ENCODE measurements around the gene HMGXB3.
A peak's percentile ranks its signal among the peaks of the same experiment; 100 is the strongest.

Gene HMGXB3

GRCh38 chr5:150056075-150056443 is 55.5 kb downstream of the HMGXB3 start:
- no CpG with 5 or more reads among the region's 9 CpGs for WGBS, 2 donors (ENCODE audit: extremely low coverage in 2 of 2, insufficient read length in 2 of 2, insufficient replicate concordance in 1 of 2)
- no peak overlapping the region for H3K4ac ChIP-seq (ENCODE audit: low read length)
- H3K27me3 ChIP-seq (ENCODE audit: control insufficient read depth in 3 of 3, insufficient read depth in 3 of 3, low read depth in 1 of 3, low read length in 3 of 3): no peaks in the 10 kb centered on the region
- peak overlapping the region; percentile 9 for H2BK120ac ChIP-seq (ENCODE audit: low read depth, low read length)
- no peak overlapping the region for H3K23ac ChIP-seq (ENCODE audit: low read depth, low read length, poor library complexity)
- H3K4me3 ChIP-seq (ENCODE audit: low read length in 2 of 2): no peak overlapping the region
- H3K18ac ChIP-seq (ENCODE audit: low read length): no peak overlapping the region
- H2BK12ac ChIP-seq (ENCODE audit: low read length): no peak overlapping the region
- H2BK15ac ChIP-seq (ENCODE audit: low read length): no peak overlapping the region
- H2AFZ ChIP-seq (ENCODE audit: low read length): no peak overlapping the region
- no peaks in the 10 kb centered on the region for H3K9me3 ChIP-seq (replicated peaks in 1 of 2; ENCODE audit: control insufficient read depth in 2 of 2, insufficient read depth in 1 of 2, low read depth in 1 of 2, low read length in 2 of 2)
- H3K27ac ChIP-seq (replicated peaks; ENCODE audit: low read length): no peak overlapping the region
- no peak overlapping the region for H4K8ac ChIP-seq (ENCODE audit: low read depth, low read length)
- H3K4me1 ChIP-seq (ENCODE audit: control insufficient read depth in 2 of 2, insufficient read depth in 1 of 2, low read depth in 1 of 2, low read length in 2 of 2): no peaks in the 10 kb centered on the region
- no peaks in the 10 kb centered on the region for H3K79me1 ChIP-seq (ENCODE audit: low read depth, low read length)
- H3K4me2 ChIP-seq (ENCODE audit: insufficient read depth, low read length, poor library complexity, severe bottlenecking): no peak overlapping the region
- no peak overlapping the region for H3K9ac ChIP-seq (ENCODE audit: low read depth, low read length, poor library complexity)
- H3K36me3 ChIP-seq (replicated peaks in 1 of 2; ENCODE audit: control insufficient read depth in 2 of 2, insufficient read depth in 2 of 2, low read length in 2 of 2): peaks cover 29 to 55% of the 10 kb centered on the region in 2 donors
- no peak overlapping the region for H3K14ac ChIP-seq (ENCODE audit: low read length)
- no peak overlapping the region for H2AK5ac ChIP-seq (ENCODE audit: low read depth, low read length)
- H4K91ac ChIP-seq (ENCODE audit: low read depth, low read length, poor library complexity): no peak overlapping the region
- no peak overlapping the region for H2BK5ac ChIP-seq (ENCODE audit: low read length)
- DNase-seq (ENCODE audit: low spot score): no peak

- H2BK120ac ChIP-seq (ENCODE audit: low read depth, low read length): no peak overlapping the region
- H2BK15ac ChIP-seq (ENCODE audit: low read length): no peak overlapping the region
- H3K4me3 ChIP-seq (ENCODE audit: low read length in 2 of 2): no peak overlapping the region
- no peak overlapping the region for H3K27ac ChIP-seq (replicated peaks; ENCODE audit: low read length)
- no peak overlapping the region for H4K91ac ChIP-seq (ENCODE audit: low read depth, low read length, poor library complexity)
- H3K23ac ChIP-seq (ENCODE audit: low read depth, low read length, poor library complexity): no peak overlapping the region
- no peak for DNase-seq (ENCODE audit: low spot score)
- H3K18ac ChIP-seq (ENCODE audit: low read length): no peak overlapping the region
- H4K8ac ChIP-seq (ENCODE audit: low read depth, low read length): no peak overlapping the region
- H2BK5ac ChIP-seq (ENCODE audit: low read length): no peak overlapping the region
- H3K4me1 ChIP-seq (ENCODE audit: control insufficient read depth in 2 of 2, insufficient read depth in 1 of 2, low read depth in 1 of 2, low read length in 2 of 2): no peaks in the 10 kb centered on the region
- H3K79me1 ChIP-seq (ENCODE audit: low read depth, low read length): no peaks in the 10 kb centered on the region
- no peak overlapping the region for H2BK12ac ChIP-seq (ENCODE audit: low read length)
- H2AK5ac ChIP-seq (ENCODE audit: low read depth, low read length): no peak overlapping the region
- H2AFZ ChIP-seq (ENCODE audit: low read length): no peak overlapping the region
- peaks cover 20 to 45% of the 10 kb centered on the region in 2 donors for H3K36me3 ChIP-seq (replicated peaks in 1 of 2; ENCODE audit: control insufficient read depth in 2 of 2, insufficient read depth in 2 of 2, low read length in 2 of 2)
- no peak overlapping the region for H3K4ac ChIP-seq (ENCODE audit: low read length)
- no peak overlapping the region for H3K9ac ChIP-seq (ENCODE audit: low read depth, low read length, poor library complexity)
- WGBS, 2 donors (ENCODE audit: extremely low coverage in 2 of 2, insufficient read length in 2 of 2, insufficient replicate concordance in 1 of 2): no CpG with 5 or more reads among the region's 8 CpGs
- no peak overlapping the region for H3K4me2 ChIP-seq (ENCODE audit: insufficient read depth, low read length, poor library complexity, severe bottlenecking)
- H3K9me3 ChIP-seq (replicated peaks in 1 of 2; ENCODE audit: control insufficient read depth in 2 of 2, insufficient read depth in 1 of 2, low read depth in 1 of 2, low read length in 2 of 2): no peaks in the 10 kb centered on the region
- H3K27me3 ChIP-seq (ENCODE audit: control insufficient read depth in 3 of 3, insufficient read depth in 3 of 3, low read depth in 1 of 3, low read length in 3 of 3): no peaks in the 10 kb centered on the region
- no peak overlapping the region for H3K14ac ChIP-seq (ENCODE audit: low read length)
These were observed 56.5 kb downstream of the HMGXB3 start for GRCh38 chr5:150057052-150057451.

- no CpG with 5 or more reads among the region's 2 CpGs for WGBS, 2 donors (ENCODE audit: extremely low coverage in 2 of 2, insufficient read length in 2 of 2, insufficient replicate concordance in 1 of 2)
- Histone ChIP-seq H2BK12ac (ENCODE audit: low read length) (no peak overlapping the region), H3K27ac (replicated peaks; ENCODE audit: low read length) (no peak overlapping the region)
These were observed 57.0 kb downstream of the HMGXB3 start for GRCh38 chr5:150057511-150057910.

GRCh38 chr5:150057996-150058395 is 57.5 kb downstream of the HMGXB3 start:
- Histone ChIP-seq H2BK12ac (ENCODE audit: low read length) (no peak overlapping the region), H2AFZ (ENCODE audit: low read length) (no peak overlapping the region), H3K9me3 (replicated peaks in 1 of 2; ENCODE audit: control insufficient read depth in 2 of 2, insufficient read depth in 1 of 2, low read depth in 1 of 2, low read length in 2 of 2) (no peaks in the 10 kb centered on the region), H2BK120ac (ENCODE audit: low read depth, low read length) (no peak overlapping the region), H3K4me1 (ENCODE audit: control insufficient read depth in 2 of 2, insufficient read depth in 1 of 2, low read depth in 1 of 2, low read length in 2 of 2) (no peaks in the 10 kb centered on the region), H3K14ac (ENCODE audit: low read length) (no peak overlapping the region), H2BK15ac (ENCODE audit: low read length) (no peak overlapping the region), H2BK5ac (ENCODE audit: low read length) (no peak overlapping the region), H2AK5ac (ENCODE audit: low read depth, low read length) (no peak overlapping the region), H3K4me2 (ENCODE audit: insufficient read depth, low read length, poor library complexity, severe bottlenecking) (no peak overlapping the region), H3K79me1 (ENCODE audit: low read depth, low read length) (no peaks in the 10 kb centered on the region), H3K23ac (ENCODE audit: low read depth, low read length, poor library complexity) (no peak overlapping the region), H3K36me3 (replicated peaks in 1 of 2; ENCODE audit: control insufficient read depth in 2 of 2, insufficient read depth in 2 of 2, low read length in 2 of 2) (peaks cover 12 to 35% of the 10 kb centered on the region in 2 donors), H3K4ac (ENCODE audit: low read length) (no peak overlapping the region), H3K27me3 (ENCODE audit: control insufficient read depth in 3 of 3, insufficient read depth in 3 of 3, low read depth in 1 of 3, low read length in 3 of 3) (no peaks in the 10 kb centered on the region), H3K4me3 (ENCODE audit: low read length in 2 of 2) (no peak overlapping the region), H3K9ac (ENCODE audit: low read depth, low read length, poor library complexity) (no peak overlapping the region), H3K27ac (replicated peaks; ENCODE audit: low read length) (no peak overlapping the region), H4K91ac (ENCODE audit: low read depth, low read length, poor library complexity) (no peak overlapping the region), H4K8ac (ENCODE audit: low read depth, low read length) (no peak overlapping the region), H3K18ac (ENCODE audit: low read length) (no peak overlapping the region)
- no peak for DNase-seq (ENCODE audit: low spot score)
- WGBS, 2 donors (ENCODE audit: extremely low coverage in 2 of 2, insufficient read length in 2 of 2, insufficient replicate concordance in 1 of 2): no CpG with 5 or more reads among the region's 5 CpGs

More at GRCh38 chr5:150057511-150057910, 57.0 kb downstream of the HMGXB3 start:
- no peaks in the 10 kb centered on the region for H3K9me3 ChIP-seq (replicated peaks in 1 of 2; ENCODE audit: control insufficient read depth in 2 of 2, insufficient read depth in 1 of 2, low read depth in 1 of 2, low read length in 2 of 2)
- H3K23ac ChIP-seq (ENCODE audit: low read depth, low read length, poor library complexity): no peak overlapping the region
- no peak overlapping the region for H3K14ac ChIP-seq (ENCODE audit: low read length)
- H3K4ac ChIP-seq (ENCODE audit: low read length): no peak overlapping the region
- no peak overlapping the region for H3K4me2 ChIP-seq (ENCODE audit: insufficient read depth, low read length, poor library complexity, severe bottlenecking)
- no peaks in the 10 kb centered on the region for H3K27me3 ChIP-seq (ENCODE audit: control insufficient read depth in 3 of 3, insufficient read depth in 3 of 3, low read depth in 1 of 3, low read length in 3 of 3)
- no peak overlapping the region for H4K91ac ChIP-seq (ENCODE audit: low read depth, low read length, poor library complexity)
- no peaks in the 10 kb centered on the region for H3K4me1 ChIP-seq (ENCODE audit: control insufficient read depth in 2 of 2, insufficient read depth in 1 of 2, low read depth in 1 of 2, low read length in 2 of 2)
- H2BK5ac ChIP-seq (ENCODE audit: low read length): no peak overlapping the region
- H2BK120ac ChIP-seq (ENCODE audit: low read depth, low read length): no peak overlapping the region
- peak overlapping the region; percentile 55 for H3K9ac ChIP-seq (ENCODE audit: low read depth, low read length, poor library complexity)
- no peak overlapping the region for H3K4me3 ChIP-seq (ENCODE audit: low read length in 2 of 2)
- DNase-seq (ENCODE audit: low spot score): no peak
- H3K36me3 ChIP-seq (replicated peaks in 1 of 2; ENCODE audit: control insufficient read depth in 2 of 2, insufficient read depth in 2 of 2, low read length in 2 of 2): peaks cover 16 to 40% of the 10 kb centered on the region in 2 donors
- H2BK15ac ChIP-seq (ENCODE audit: low read length): no peak overlapping the region
- no peak overlapping the region for H3K18ac ChIP-seq (ENCODE audit: low read length)
- no peak overlapping the region for H4K8ac ChIP-seq (ENCODE audit: low read depth, low read length)
- no peak overlapping the region for H2AFZ ChIP-seq (ENCODE audit: low read length)
- no peaks in the 10 kb centered on the region for H3K79me1 ChIP-seq (ENCODE audit: low read depth, low read length)
- no peak overlapping the region for H2AK5ac ChIP-seq (ENCODE audit: low read depth, low read length)

Measured in neuronal stem cell (in vitro differentiated cells).